ENCODE data around the gene SPIN1.
"Not testable (repeated sequence)": the region's sequence is repeated elsewhere in the genome, so short reads cannot be mapped to it uniquely, and the experiment has no call there.

Gene SPIN1

DNA sequence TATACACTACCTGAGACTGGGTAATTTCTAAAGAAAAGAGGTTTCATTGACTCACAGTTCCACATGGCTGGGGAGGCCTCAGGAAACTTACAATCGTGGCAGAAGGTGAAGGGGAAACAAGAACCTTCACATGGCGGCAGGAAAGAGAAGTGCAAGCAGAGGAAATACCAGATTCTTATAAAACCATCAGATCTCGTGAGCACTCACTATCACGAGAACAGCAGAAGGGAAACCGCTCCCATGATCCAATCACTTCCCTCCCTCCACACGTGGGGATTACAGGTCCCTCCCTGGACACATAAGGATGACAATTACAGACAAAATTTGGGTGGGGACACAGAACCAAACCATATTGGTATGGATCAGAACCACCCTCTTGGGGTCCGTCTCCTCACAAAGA is 44.2 kb upstream of the SPIN1 start:
- Histone ChIP-seq H3K9me2 (replicated peaks; ENCODE audit: insufficient read depth, low read length) (no peaks in the 10 kb centered on the region), H3K79me2 (ENCODE audit: insufficient read depth, low read length) (no peaks in the 10 kb centered on the region), H3K27me3 (ENCODE audit: low read length) (no peaks in the 10 kb centered on the region), H3K9ac (ENCODE audit: low read length) (no peak overlapping the region), H3K27ac (ENCODE audit: low read depth, low read length) (no peak overlapping the region), H3K4me3 (ENCODE audit: insufficient read depth, low read length, poor library complexity, severe bottlenecking) (no peak overlapping the region), H3K36me3 (ENCODE audit: low read length) (no peaks in the 10 kb centered on the region), H3F3A (ENCODE audit: insufficient read depth) (no peaks in the 10 kb centered on the region), H3K9me3 (ENCODE audit: insufficient read depth, low read length) (no peaks in the 10 kb centered on the region), H2AFZ (ENCODE audit: low read depth, low read length, severe bottlenecking) (no peak overlapping the region), H3K4me2 (ENCODE audit: low read depth, low read length, poor library complexity, severe bottlenecking) (no peak overlapping the region), H4K20me1 (ENCODE audit: low read depth, low read length) (no peaks in the 10 kb centered on the region)
- TF ChIP-seq, protein P1, sequence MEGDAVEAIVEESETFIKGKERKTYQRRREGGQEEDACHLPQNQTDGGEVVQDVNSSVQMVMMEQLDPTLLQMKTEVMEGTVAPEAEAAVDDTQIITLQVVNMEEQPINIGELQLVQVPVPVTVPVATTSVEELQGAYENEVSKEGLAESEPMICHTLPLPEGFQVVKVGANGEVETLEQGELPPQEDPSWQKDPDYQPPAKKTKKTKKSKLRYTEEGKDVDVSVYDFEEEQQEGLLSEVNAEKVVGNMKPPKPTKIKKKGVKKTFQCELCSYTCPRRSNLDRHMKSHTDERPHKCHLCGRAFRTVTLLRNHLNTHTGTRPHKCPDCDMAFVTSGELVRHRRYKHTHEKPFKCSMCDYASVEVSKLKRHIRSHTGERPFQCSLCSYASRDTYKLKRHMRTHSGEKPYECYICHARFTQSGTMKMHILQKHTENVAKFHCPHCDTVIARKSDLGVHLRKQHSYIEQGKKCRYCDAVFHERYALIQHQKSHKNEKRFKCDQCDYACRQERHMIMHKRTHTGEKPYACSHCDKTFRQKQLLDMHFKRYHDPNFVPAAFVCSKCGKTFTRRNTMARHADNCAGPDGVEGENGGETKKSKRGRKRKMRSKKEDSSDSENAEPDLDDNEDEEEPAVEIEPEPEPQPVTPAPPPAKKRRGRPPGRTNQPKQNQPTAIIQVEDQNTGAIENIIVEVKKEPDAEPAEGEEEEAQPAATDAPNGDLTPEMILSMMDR (IDR thresholded peaks at IDR 0.05; ENCODE audit: insufficient read depth, low read length, poor library complexity, severe bottlenecking): no peak
- no peak for TF ChIP-seq EZH2phosphoT487 (conservative IDR thresholded peaks at IDR 0.05; ENCODE audit: low read length)

DNA sequence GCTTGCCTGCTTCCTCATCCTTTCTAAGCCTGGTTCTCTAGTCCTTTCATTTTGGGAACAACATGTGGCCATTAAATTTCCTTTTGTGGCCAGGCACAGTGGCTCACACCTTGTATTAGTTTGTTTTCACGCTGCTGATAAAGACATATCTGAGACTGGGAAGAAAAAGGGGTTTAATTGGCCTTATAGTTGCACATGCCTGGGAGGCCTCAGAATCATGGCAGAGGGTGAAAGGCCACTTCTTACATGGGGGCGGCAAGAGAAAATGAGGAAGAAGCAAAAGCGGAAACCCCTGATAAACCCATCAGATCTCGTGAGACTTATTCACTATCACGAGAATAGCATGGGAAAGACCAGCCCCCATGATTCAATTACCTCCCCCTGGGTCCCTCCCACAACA is 37.9 kb upstream of the SPIN1 start:
- not testable (repeated sequence) for H3K9ac ChIP-seq (ENCODE audit: low read length); H3K4me2 ChIP-seq (ENCODE audit: low read depth, low read length, poor library complexity, severe bottlenecking); H3K9me3 ChIP-seq (ENCODE audit: insufficient read depth, low read length); H3K79me2 ChIP-seq (ENCODE audit: insufficient read depth, low read length); H4K20me1 ChIP-seq (ENCODE audit: low read depth, low read length); H3K27ac ChIP-seq (ENCODE audit: low read depth, low read length); H3K36me3 ChIP-seq (ENCODE audit: low read length); H3K9me2 ChIP-seq (replicated peaks; ENCODE audit: insufficient read depth, low read length); H3F3A ChIP-seq (ENCODE audit: insufficient read depth); H3K27me3 ChIP-seq (ENCODE audit: low read length); H3K4me3 ChIP-seq (ENCODE audit: insufficient read depth, low read length, poor library complexity, severe bottlenecking); H2AFZ ChIP-seq (ENCODE audit: low read depth, low read length, severe bottlenecking)

DNA sequence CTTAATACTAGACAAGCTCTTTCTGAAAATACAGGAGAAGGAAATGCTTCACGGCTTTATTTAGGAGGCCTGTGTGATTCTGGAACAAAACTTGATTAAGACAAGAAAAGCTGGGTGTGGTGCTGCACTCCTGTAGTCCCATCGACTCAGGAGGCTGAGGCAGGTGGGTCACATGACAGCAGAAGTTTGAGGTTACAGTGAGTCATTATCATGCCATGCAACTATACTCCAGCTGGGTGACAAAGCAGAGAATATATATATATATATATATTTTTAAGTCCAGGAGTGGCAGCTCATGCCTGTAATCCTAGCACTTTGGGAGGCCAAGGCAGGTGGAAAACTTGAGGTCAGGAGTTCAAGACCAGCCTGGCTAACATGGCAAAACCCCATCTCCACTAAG is 33.1 kb upstream of the SPIN1 start:
- no peaks in the 10 kb centered on the region for H3K79me2 ChIP-seq (ENCODE audit: insufficient read depth, low read length)
- no peak overlapping the region for H3K27ac ChIP-seq (ENCODE audit: low read depth, low read length)
- H3K9me2 ChIP-seq (replicated peaks; ENCODE audit: insufficient read depth, low read length): no peaks in the 10 kb centered on the region
- H3K4me2 ChIP-seq (ENCODE audit: low read depth, low read length, poor library complexity, severe bottlenecking): no peak overlapping the region
- H3K36me3 ChIP-seq (ENCODE audit: low read length): no peaks in the 10 kb centered on the region
- no peak overlapping the region for H2AFZ ChIP-seq (ENCODE audit: low read depth, low read length, severe bottlenecking)
- no peaks in the 10 kb centered on the region for H3K9me3 ChIP-seq (ENCODE audit: insufficient read depth, low read length)
- H4K20me1 ChIP-seq (ENCODE audit: low read depth, low read length): no peaks in the 10 kb centered on the region
- H3K27me3 ChIP-seq (ENCODE audit: low read length): no peaks in the 10 kb centered on the region
- no peak overlapping the region for H3K4me3 ChIP-seq (ENCODE audit: insufficient read depth, low read length, poor library complexity, severe bottlenecking)
- H3K9ac ChIP-seq (ENCODE audit: low read length): no peak overlapping the region
- TF ChIP-seq EZH2phosphoT487 (conservative IDR thresholded peaks at IDR 0.05; ENCODE audit: low read length): no peak
- TF ChIP-seq, protein P1 (IDR thresholded peaks at IDR 0.05; ENCODE audit: insufficient read depth, low read length, poor library complexity, severe bottlenecking): no peak
- no peaks in the 10 kb centered on the region for H3F3A ChIP-seq (ENCODE audit: insufficient read depth)

DNA sequence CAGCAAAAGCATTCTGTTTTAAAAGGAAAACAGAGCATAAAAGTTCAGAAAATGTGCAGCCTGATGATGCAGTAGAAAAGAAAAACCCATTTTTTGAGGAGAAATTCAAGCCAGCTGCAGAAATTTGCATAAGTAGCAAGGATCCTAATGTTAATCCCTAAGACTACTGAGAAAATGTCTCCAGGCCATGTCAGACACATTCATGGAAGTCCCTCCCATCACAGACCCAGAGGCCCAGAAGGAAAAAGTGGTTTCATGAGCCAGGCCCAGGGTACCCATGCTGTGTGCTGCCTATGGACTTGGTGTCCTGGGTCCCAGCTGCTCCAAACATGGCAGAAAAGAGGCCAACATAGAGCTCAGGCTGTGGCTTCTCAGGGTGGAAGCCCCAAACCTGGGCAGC is 31.0 kb upstream of the SPIN1 start:
- H3K4me2 ChIP-seq (ENCODE audit: low read depth, low read length, poor library complexity, severe bottlenecking); H2AFZ ChIP-seq (ENCODE audit: low read depth, low read length, severe bottlenecking); H3K9ac ChIP-seq (ENCODE audit: low read length); H3K4me3 ChIP-seq (ENCODE audit: insufficient read depth, low read length, poor library complexity, severe bottlenecking); H3K27me3 ChIP-seq (ENCODE audit: low read length); H4K20me1 ChIP-seq (ENCODE audit: low read depth, low read length); H3K79me2 ChIP-seq (ENCODE audit: insufficient read depth, low read length); H3K9me3 ChIP-seq (ENCODE audit: insufficient read depth, low read length); H3K36me3 ChIP-seq (ENCODE audit: low read length); H3K9me2 ChIP-seq (replicated peaks; ENCODE audit: insufficient read depth, low read length); H3F3A ChIP-seq (ENCODE audit: insufficient read depth); H3K27ac ChIP-seq (ENCODE audit: low read depth, low read length): not testable (repeated sequence)

All from SU-DHL-6 (cell line).